HepG2 (cell line): ENCODE data around the gene ZNF30. TPM values are rescaled to one million over a fixed set of nuclear protein-coding genes. Genes with fewer than 3 reads are reported as not detected.
A peak's percentile ranks its signal among the peaks of the same experiment; 100 is the strongest.

Experiments used
- CAMTA2 ChIP-seq: sonication (generic); formaldehyde crosslinking; IDR thresholded peaks from 2 replicates; pipeline ENCODE4 v1.4.0; 2020; ENCODE audit warnings: mild to moderate bottlenecking, missing genetic modification reagents, borderline replicate concordance
- NBN ChIP-seq: fragments of 450-650 bp; conservative IDR thresholded peaks from 2 replicates; pipeline ENCODE4 v1.6.1; 2017
- NFE2L2 ChIP-seq: fragments of 150-350 bp; IDR thresholded peaks from 2 replicates; pipeline ENCODE4 v1.6.1; 2014; ENCODE audit warnings: low read length
- REL ChIP-seq: sonication (generic); formaldehyde crosslinking; conservative IDR thresholded peaks from 2 replicates; pipeline ENCODE4 v1.8.0; 2022; ENCODE audit warnings: mild to moderate bottlenecking, missing genetic modification reagents, moderate library complexity
- SP140L ChIP-seq: sonication (generic); formaldehyde crosslinking; IDR thresholded peaks from 2 replicates; pipeline ENCODE4 v1.4.0; 2020; ENCODE audit warnings: missing genetic modification reagents, borderline replicate concordance
- TBP ChIP-seq: sonication (generic); formaldehyde crosslinking; IDR thresholded peaks from 2 replicates; pipeline ENCODE4 v1.5.0; 2020; ENCODE audit warnings: missing genetic modification reagents
- YY1 ChIP-seq: IDR thresholded peaks from 2 replicates; pipeline ENCODE4 v1.6.1; 2011; ENCODE audit warnings: low read length, low read depth, moderate library complexity, mild to moderate bottlenecking; ENCODE audit not compliant: insufficient read depth, insufficient replicate concordance
- ZNF207 ChIP-seq: fragments of 450-650 bp; IDR thresholded peaks from 2 replicates; pipeline ENCODE4 v1.6.1; 2016; ENCODE audit warnings: antibody characterized with exemption, borderline replicate concordance
- ZNF329 ChIP-seq: sonication (generic); formaldehyde crosslinking; IDR thresholded peaks from 2 replicates; pipeline ENCODE4 v1.9.0; 2021; ENCODE audit warnings: low read depth, mild to moderate bottlenecking, missing genetic modification reagents
- ZNF382 ChIP-seq: sonication (generic); formaldehyde crosslinking; IDR thresholded peaks from 2 replicates; pipeline ENCODE4 v1.5.0; 2020; ENCODE audit warnings: missing genetic modification reagents, mild to moderate bottlenecking, borderline replicate concordance
- polyA plus RNA-seq, 8 experiments: library from polyadenylated mRNA; depleted of rRNA in 3 of 8; stranded (reverse) in 7 of 8; unstranded in 1 of 8; fragments of >200 nt; fragmentation: Illumina TruSeq in 4 of 8; extraction: Trizol in 4 of 8; gene quantifications; 2 replicates each; pipeline versions ENCODE4 v1.2.1 to v1.2.3, GENCODE V29; 2011 to 2016; ENCODE audit warnings: low read depth in 4 of 8, missing spikeins in 1 of 8, mixed read lengths in 1 of 8; ENCODE audit not compliant: insufficient read depth in 1 of 8
- total RNA-seq, 5 experiments: library from RNA; depleted of rRNA; stranded (reverse); fragments of >200 nt; fragmentation: Illumina TruSeq; extraction: Trizol; gene quantifications; 2 replicates each; pipeline ENCODE4 v1.2.3, GENCODE V29; 2016; ENCODE audit warnings: low read depth in 1 of 5
- TF ChIP-seq, protein P1 (sequence below): sonication (generic); formaldehyde crosslinking; IDR thresholded peaks from 2 replicates; pipeline ENCODE4 v1.9.0; 2021; ENCODE audit warnings: mild to moderate bottlenecking, missing genetic modification reagents
- TF ChIP-seq, protein P2 (sequence below): sonication (generic); formaldehyde crosslinking; IDR thresholded peaks from 2 replicates; pipeline ENCODE4 v1.4.0; 2020; ENCODE audit warnings: mild to moderate bottlenecking, missing genetic modification reagents, borderline replicate concordance
- TF ChIP-seq, protein P3 (sequence below), 2 experiments: IDR thresholded peaks; 2 replicates each; pipeline ENCODE4 v1.6.1; 2011 to 2012; ENCODE audit warnings: low read length in 2 of 2, borderline replicate concordance in 1 of 2, low read depth in 1 of 2, mild to moderate bottlenecking in 1 of 2, moderate library complexity in 1 of 2

The ZNF30 gene
- total and polyA plus RNA-seq, 2 of the 13 experiments (the other 11 are each of a cell fraction or from before 2014, with no cell fraction given) = 2.3 to 4.4 TPM

DNA sequence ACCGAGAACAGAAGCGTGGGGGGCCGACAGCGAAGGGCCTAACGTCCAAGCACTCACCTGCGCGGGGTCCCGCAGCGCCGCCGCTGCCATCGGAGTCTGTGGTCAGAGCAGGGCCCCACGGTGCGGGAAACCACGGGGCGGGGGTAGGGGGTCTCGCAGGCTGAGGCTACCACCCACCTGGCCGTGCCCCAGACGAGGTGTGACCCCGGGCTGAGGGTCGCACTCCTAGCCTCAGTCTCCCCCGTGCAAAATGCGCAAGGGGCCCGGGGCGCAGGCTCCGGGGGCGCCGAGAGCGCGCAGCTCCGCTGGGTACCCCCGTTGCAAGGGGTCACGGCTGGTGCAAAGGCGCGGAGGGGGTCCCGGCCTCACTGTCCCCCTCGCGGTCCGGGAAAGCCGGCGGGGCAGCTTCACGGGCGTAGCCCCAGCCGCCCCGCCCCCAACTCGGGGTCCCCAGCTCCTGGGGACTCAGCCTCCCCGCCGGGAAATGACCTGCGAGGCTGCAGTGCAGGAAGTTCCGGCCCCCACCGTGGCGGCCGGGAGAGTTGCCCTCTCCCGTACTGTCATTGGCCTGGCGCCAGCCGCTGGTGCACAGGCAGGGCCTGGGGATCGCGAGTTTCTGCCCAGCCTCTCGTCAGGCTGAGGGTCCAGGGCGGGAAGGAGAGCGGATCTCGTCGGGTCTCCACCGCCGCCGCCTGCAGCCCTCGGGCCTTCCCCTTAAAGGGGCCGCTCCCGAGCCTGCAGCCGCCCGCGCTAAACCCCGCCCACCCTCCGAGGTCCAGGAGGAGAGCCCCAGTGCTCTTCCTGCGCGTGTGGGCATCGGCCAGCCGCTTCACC lies 37.1 kb downstream of the ZNF30 start, which contains the start of gene ZNF792 (continued):
- TF ChIP-seq ZNF329 (CRISPR knock-in tag) (no peak), NFE2L2 (no peak), ZNF382 (no peak), YY1 (no peak), ZNF207 (no peak), CAMTA2 (CRISPR knock-in tag) (no peak), NBN (no peak), SP140L (CRISPR knock-in tag) (no peak), REL (0 out of 2 replicates have a peak, but pooled peaks have one; percentile 39), TBP (CRISPR knock-in tag) (no peak)
- TF ChIP-seq, protein P1, sequence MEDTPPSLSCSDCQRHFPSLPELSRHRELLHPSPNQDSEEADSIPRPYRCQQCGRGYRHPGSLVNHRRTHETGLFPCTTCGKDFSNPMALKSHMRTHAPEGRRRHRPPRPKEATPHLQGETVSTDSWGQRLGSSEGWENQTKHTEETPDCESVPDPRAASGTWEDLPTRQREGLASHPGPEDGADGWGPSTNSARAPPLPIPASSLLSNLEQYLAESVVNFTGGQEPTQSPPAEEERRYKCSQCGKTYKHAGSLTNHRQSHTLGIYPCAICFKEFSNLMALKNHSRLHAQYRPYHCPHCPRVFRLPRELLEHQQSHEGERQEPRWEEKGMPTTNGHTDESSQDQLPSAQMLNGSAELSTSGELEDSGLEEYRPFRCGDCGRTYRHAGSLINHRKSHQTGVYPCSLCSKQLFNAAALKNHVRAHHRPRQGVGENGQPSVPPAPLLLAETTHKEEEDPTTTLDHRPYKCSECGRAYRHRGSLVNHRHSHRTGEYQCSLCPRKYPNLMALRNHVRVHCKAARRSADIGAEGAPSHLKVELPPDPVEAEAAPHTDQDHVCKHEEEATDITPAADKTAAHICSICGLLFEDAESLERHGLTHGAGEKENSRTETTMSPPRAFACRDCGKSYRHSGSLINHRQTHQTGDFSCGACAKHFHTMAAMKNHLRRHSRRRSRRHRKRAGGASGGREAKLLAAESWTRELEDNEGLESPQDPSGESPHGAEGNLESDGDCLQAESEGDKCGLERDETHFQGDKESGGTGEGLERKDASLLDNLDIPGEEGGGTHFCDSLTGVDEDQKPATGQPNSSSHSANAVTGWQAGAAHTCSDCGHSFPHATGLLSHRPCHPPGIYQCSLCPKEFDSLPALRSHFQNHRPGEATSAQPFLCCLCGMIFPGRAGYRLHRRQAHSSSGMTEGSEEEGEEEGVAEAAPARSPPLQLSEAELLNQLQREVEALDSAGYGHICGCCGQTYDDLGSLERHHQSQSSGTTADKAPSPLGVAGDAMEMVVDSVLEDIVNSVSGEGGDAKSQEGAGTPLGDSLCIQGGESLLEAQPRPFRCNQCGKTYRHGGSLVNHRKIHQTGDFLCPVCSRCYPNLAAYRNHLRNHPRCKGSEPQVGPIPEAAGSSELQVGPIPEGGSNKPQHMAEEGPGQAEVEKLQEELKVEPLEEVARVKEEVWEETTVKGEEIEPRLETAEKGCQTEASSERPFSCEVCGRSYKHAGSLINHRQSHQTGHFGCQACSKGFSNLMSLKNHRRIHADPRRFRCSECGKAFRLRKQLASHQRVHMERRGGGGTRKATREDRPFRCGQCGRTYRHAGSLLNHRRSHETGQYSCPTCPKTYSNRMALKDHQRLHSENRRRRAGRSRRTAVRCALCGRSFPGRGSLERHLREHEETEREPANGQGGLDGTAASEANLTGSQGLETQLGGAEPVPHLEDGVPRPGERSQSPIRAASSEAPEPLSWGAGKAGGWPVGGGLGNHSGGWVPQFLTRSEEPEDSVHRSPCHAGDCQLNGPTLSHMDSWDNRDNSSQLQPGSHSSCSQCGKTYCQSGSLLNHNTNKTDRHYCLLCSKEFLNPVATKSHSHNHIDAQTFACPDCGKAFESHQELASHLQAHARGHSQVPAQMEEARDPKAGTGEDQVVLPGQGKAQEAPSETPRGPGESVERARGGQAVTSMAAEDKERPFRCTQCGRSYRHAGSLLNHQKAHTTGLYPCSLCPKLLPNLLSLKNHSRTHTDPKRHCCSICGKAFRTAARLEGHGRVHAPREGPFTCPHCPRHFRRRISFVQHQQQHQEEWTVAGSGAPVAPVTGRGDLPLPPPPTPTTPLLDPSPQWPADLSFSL = no peak
- TF ChIP-seq, protein P2, sequence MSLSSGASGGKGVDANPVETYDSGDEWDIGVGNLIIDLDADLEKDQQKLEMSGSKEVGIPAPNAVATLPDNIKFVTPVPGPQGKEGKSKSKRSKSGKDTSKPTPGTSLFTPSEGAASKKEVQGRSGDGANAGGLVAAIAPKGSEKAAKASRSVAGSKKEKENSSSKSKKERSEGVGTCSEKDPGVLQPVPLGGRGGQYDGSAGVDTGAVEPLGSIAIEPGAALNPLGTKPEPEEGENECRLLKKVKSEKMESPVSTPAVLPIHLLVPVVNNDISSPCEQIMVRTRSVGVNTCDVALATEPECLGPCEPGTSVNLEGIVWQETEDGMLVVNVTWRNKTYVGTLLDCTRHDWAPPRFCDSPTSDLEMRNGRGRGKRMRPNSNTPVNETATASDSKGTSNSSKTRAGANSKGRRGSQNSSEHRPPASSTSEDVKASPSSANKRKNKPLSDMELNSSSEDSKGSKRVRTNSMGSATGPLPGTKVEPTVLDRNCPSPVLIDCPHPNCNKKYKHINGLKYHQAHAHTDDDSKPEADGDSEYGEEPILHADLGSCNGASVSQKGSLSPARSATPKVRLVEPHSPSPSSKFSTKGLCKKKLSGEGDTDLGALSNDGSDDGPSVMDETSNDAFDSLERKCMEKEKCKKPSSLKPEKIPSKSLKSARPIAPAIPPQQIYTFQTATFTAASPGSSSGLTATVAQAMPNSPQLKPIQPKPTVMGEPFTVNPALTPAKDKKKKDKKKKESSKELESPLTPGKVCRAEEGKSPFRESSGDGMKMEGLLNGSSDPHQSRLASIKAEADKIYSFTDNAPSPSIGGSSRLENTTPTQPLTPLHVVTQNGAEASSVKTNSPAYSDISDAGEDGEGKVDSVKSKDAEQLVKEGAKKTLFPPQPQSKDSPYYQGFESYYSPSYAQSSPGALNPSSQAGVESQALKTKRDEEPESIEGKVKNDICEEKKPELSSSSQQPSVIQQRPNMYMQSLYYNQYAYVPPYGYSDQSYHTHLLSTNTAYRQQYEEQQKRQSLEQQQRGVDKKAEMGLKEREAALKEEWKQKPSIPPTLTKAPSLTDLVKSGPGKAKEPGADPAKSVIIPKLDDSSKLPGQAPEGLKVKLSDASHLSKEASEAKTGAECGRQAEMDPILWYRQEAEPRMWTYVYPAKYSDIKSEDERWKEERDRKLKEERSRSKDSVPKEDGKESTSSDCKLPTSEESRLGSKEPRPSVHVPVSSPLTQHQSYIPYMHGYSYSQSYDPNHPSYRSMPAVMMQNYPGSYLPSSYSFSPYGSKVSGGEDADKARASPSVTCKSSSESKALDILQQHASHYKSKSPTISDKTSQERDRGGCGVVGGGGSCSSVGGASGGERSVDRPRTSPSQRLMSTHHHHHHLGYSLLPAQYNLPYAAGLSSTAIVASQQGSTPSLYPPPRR (CRISPR knock-in tag) = peak; percentile 39; the same call in 1 of the 2 replicates
- TF ChIP-seq, protein P3, sequence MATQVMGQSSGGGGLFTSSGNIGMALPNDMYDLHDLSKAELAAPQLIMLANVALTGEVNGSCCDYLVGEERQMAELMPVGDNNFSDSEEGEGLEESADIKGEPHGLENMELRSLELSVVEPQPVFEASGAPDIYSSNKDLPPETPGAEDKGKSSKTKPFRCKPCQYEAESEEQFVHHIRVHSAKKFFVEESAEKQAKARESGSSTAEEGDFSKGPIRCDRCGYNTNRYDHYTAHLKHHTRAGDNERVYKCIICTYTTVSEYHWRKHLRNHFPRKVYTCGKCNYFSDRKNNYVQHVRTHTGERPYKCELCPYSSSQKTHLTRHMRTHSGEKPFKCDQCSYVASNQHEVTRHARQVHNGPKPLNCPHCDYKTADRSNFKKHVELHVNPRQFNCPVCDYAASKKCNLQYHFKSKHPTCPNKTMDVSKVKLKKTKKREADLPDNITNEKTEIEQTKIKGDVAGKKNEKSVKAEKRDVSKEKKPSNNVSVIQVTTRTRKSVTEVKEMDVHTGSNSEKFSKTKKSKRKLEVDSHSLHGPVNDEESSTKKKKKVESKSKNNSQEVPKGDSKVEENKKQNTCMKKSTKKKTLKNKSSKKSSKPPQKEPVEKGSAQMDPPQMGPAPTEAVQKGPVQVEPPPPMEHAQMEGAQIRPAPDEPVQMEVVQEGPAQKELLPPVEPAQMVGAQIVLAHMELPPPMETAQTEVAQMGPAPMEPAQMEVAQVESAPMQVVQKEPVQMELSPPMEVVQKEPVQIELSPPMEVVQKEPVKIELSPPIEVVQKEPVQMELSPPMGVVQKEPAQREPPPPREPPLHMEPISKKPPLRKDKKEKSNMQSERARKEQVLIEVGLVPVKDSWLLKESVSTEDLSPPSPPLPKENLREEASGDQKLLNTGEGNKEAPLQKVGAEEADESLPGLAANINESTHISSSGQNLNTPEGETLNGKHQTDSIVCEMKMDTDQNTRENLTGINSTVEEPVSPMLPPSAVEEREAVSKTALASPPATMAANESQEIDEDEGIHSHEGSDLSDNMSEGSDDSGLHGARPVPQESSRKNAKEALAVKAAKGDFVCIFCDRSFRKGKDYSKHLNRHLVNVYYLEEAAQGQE (IDR thresholded peaks at IDR 0.05; ENCODE audit: borderline replicate concordance in 1 of 2, low read depth in 1 of 2, low read length in 2 of 2) = no peak
